GM13976 (cell line): ENCODE measurements around the gene KRT75.
"Not testable (repeated sequence)": the region's sequence is repeated elsewhere in the genome, so short reads cannot be mapped to it uniquely, and the experiment has no call there.

Source experiments
- DNase-seq: peaks from one replicate; pipeline ENCODE4 v3.0.0; 2012; ENCODE audit warnings: low spot score
- CTCF ChIP-seq: IDR thresholded peaks from 2 replicates; pipeline ENCODE4 v1.5.1; 2012; ENCODE audit warnings: borderline replicate concordance, mild to moderate bottlenecking; ENCODE audit not compliant: insufficient read depth; ENCODE audit errors: extremely low read depth, missing control alignments, control extremely low read depth
- in situ Hi-C: fragments of 300-500 bp; cut with MboI; formaldehyde crosslinking; loops from one replicate; pipeline ENCODE4 v1.12.0; 2022; ENCODE audit warnings: low sequenced_read_pairs, mixed read lengths, inconsistent platforms; ENCODE audit not compliant: unreplicated experiment

KRT75 gene

GRCh38 chr12:52413782-52414345, 20.3 kb downstream of the KRT75 start:
- DNase-seq: no peak
- no peak for TF ChIP-seq CTCF
- in situ Hi-C loops: no loop called here

- no peak for TF ChIP-seq CTCF
- no peak for DNase-seq
- in situ Hi-C loops: no loop called here
Measured at GRCh38 chr12:52413202-52413601, 21.0 kb downstream of the KRT75 start.

GRCh38 chr12:52411815-52412214, 22.4 kb downstream of the KRT75 start:
- in situ Hi-C loops: no loop called here
- no peak for DNase-seq
- no peak for TF ChIP-seq CTCF

- in situ Hi-C loops, DNase-seq: not testable (repeated sequence)
Measured at GRCh38 chr12:52410589-52411248, 23.5 kb downstream of the KRT75 start.

- in situ Hi-C loops: no loop called here
- no peak for DNase-seq
- TF ChIP-seq CTCF: no peak
Measured at GRCh38 chr12:52407918-52408317, 26.3 kb downstream of the KRT75 start.

GRCh38 chr12:52405922-52406385, 28.2 kb downstream of the KRT75 start, which contains the start of gene KRT82:
Gene KRT82, minus strand, starts transcription at chr12:52406335. Its CDS starts 58 bp downstream, at chr12:52406277.
- DNase-seq: no peak
- TF ChIP-seq CTCF: no peak
- in situ Hi-C loops: no loop called here

GRCh38 chr12:52404951-52405350, 29.2 kb downstream of the KRT75 start:
- no peak for TF ChIP-seq CTCF
- no peak for DNase-seq
- in situ Hi-C loops: no loop called here
